ENCODE data around the gene GRK5.
A peak's percentile ranks its signal among the peaks of the same experiment; 100 is the strongest.

GRK5 gene

GRCh38 chr10:119410361-119411116 is 203.2 kb downstream of the GRK5 start:
- no peak for DNase-seq

- DNase-seq: no peak
Measured at GRCh38 chr10:119412244-119413092, 205.1 kb downstream of the GRK5 start.

DNA sequence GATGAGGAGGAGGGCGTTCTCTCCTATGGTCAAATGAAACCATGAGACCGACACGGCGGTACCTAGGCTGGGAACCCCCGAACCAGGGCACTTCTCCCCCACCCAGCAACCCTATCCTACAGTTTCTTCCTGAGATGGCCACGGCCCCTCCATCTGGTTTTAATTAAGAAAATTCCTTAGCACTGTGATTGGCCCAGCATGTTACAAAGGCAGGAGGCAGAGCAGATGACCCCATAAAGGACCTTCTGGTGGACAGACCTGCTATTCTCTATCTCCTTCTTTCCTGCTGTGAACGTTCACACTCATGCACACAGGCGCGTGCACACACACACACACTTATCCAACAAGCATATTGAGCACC is 205.7 kb downstream of the GRK5 start:
- DNase-seq: no peak

GRCh38 chr10:119413471-119414080 is 206.2 kb downstream of the GRK5 start:
- no peak for DNase-seq

GRCh38 chr10:119414081-119414611 is 206.8 kb downstream of the GRK5 start:
- no peak for DNase-seq

DNA sequence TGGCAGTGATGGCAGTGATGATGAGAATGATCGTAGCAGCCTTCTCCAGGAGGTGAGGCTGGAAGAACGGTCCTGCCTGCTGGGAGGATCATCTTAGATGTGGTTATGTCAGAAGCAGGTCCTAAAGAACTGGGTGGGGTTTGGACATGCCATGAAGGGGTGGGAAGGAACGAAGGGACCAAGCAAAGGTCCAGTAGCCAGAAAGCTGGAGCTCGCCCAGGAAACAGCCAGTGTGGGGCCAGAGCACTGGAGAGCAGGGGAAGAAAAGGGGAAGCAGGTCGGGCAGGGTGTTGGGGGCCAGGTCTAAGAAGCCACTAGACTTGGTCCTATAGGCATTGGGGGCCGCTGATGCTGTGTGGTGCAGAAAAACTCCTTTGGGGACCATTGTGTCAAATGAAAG is 207.8 kb downstream of the GRK5 start:
- DNase-seq: no peak

DNA sequence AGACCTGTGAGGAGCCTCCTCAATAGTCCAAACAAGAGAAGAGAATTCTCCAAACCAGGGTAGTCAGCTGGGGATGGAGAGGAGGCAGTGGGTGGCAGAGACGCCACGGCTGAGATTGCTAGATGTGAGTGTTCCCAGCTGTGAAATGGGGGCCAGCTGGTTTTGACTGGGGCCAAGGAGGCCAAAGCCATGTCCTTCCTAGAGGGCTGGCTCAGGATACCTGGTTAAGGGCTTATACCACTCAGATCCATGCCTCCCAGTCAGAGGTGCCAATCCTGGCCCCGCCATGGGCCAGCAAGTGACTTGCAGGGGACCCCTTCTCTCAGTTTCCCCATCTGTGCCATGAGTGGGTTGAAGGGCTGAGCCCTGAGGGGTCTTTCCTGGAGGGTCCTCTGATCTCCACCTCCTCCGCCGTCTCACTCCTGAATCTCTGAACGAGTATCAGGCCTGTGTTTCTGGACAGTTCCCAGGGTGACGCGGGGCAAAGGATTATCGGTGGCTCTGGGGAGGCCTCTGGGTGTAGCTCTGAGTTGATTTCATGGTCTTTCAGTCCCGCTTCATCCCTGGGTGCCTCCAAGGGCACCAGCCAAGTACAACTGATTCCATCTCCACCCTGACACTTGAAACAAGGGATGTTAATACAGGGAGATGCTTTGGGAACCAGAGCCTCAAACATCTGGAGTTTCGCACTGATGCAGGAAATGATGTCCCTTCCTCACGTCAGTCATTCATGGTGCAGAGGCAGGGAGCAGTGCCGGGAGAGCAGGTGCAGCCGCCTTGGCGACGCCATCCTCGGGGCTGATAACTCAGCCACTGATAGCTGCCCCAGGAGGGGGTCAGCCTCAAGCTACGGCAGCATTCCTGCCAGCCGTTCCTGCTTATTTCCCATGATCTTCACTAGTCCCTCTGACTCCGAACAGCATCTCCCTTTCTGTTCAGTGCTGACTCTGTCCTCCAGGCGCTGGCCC is 208.4 kb downstream of the GRK5 start:
- no peak for DNase-seq

DNA sequence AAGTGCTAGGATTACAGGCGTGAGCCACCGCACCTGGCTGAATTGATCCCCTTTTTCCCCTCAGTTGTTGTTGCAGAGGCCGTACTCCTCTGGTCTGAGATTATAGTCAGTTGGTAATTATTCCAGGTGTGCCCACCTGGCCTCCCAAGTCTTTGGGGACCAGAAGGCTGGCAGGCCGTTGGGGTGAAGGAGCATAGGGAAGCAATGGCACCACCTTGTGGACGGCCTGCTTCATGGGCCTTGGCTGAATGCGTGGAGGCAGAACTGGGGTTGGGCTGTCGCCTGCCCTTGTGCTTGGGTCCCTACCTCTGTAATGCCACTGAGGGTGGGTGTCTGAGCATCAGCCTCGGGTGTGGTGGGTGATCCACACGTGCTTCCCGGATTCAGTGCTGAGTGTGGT is 209.5 kb downstream of the GRK5 start:
- DNase-seq: peak; percentile 60

GRCh38 chr10:119417852-119418251 is 210.5 kb downstream of the GRK5 start:
- no peak for DNase-seq

GRCh38 chr10:119418362-119418761 is 211.0 kb downstream of the GRK5 start:
- DNase-seq: no peak

DNA sequence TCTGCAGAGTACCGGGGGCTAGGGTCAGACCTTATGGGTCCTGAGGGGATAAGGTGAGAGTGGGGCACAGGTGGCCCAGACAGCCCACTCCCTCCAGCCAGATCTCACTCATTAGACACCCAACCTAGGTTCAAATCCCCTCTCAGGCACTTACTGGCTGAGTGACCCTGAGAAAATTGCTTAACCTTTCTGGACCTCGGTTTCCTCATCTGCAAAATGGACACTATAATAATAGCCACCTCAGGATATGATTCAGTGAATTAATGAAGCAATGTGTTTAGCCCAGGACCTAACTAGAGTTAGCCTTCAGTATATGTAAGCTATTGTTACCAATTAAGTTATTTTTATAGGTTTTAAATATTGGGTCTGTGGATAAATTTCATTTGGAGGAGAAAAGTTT is 212.6 kb downstream of the GRK5 start:
- DNase-seq: no peak

DNA sequence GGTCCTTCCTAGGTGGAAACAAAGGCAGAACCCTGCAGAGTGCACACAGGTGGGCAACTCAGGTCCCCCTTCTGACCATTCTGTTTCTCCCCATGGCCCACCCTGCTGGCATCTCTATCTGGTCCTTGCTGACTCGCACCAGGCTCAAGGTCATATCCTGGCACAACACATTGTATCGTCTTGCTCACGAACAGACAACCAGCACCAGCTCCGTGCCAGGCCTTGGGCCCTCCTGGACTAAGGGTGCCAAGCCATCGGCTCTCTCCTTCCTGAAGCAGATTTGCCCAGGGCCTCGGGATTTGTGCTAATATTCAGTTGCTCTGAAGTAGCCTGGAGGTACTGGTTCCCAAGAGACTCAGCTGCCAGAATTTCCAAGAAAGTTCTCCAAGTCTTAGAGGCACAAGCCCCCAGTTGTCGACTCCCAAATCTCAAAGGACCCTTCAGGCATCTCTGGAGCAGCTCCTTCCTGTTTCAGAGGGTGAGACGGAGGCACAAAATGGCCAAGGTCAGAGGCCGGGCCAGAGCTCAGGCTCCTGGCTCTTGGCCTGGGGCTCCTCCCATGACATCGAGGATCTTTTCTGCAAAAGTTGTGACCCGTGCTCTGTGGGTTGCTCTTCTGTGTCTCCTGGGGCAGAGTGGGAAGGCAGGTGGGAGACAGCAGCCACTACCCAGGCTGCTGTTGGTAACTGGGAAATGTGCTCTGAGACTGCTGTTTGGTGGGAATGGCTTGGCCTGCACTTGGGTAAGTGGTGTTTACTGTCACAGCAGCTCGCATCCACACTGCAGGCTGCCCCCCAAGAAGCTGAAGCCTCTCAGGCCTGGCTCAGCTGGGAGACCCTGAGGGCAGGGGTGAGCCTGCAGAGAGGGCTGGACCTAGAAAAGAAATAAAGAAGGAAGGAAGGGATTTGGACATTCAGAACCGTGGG is 213.8 kb downstream of the GRK5 start:
- no peak for DNase-seq

GRCh38 chr10:119421891-119422681 is 214.7 kb downstream of the GRK5 start:
- DNase-seq: no peak

DNA sequence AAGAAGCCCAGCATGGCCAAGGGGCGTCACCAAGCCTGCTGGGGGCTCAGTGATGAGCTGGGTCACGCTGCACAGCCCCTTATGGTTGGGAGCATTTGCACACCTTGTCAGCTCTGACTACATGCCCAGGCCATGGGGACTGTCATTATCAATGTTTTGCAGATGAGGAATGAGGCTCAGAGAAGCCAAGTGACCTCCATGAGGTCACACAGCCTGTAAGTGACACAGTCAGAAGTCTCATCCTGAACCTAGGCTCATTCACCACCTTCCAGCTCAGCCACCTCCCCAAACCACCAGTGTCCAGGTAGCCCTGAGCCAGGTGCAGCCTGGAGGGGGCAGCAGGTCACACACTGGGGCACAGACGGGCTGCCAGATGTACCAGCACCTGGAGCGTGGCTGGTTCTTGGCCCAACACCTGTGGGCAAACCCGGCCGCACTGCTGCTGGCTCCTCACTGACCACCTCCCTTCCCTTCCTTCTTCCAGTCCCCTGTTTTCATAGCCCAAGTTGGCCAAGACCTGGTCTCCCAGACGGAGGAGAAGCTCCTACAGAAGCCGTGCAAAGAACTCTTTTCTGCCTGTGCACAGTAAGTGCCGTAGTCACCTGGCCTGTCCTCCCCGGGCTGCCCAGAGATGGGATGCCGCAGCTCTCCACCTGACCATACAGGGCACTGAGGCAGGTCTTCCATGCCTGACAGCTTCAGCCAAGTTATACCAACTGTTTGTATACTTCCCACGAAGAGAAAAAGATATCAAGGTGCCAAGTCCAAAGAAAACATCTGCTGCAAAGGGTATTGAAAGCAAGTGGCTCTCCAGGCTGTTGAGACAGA is 215.5 kb downstream of the GRK5 start:
- no peak for DNase-seq

DNA sequence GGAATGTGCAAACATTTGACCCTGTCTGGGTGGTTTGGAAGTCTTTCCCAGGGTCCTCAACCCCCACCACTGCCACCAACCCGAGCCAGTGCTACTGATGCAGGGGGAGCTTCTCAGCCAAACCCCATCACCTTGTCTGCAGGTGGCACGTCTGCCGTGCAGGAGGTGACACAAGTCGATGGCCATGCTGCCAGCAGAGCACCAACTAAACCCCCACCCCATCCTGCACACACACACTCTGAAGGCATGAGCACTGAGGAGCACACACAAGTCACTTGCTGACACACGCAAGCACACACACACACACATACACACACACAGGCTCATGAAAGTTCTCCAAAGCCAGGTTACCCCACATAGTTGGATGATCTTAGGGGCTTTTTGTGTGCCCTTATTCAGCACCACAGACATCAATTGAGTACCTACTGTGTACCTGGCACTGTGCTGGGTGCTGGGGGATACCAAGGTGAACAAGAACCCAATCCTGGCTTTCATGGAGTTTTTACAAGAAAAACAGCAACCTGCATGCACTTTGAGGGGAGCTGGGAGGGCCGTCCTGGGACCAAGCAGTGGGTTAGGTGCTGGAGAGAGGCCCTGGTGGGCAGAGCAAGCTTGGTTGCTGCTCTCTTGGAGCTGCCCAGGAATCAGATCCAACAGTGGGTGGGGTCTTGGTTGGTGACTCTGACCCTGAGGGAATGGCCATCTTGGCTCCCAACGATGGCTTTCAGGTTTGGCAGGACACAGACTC is 216.3 kb downstream of the GRK5 start:
- no peak for DNase-seq

- DNase-seq: no peak
Measured at GRCh38 chr10:119424258-119424975, 217.0 kb downstream of the GRK5 start.

- DNase-seq: no peak
Measured at GRCh38 chr10:119425102-119425880, 217.9 kb downstream of the GRK5 start.
